OCI-LY1 (cell line): ENCODE results near the gene ZNF442.

Experiments
- EZH2 ChIP-seq: fragments of 200-600 bp; sonication (generic), shearing (Covaris generic); IDR thresholded peaks from 2 replicates; pipeline ENCODE4 v1.8.0; 2017; ENCODE audit warnings: borderline replicate concordance, mixed run types, mild to moderate bottlenecking, antibody characterized with exemption, low read length, moderate library complexity, mixed read lengths
- TF ChIP-seq, protein P1 (sequence below): fragments of 200-600 bp; sonication (generic), shearing (Covaris generic); IDR thresholded peaks from 2 replicates; pipeline ENCODE4 v1.5.1; 2017; ENCODE audit warnings: mild to moderate bottlenecking, antibody characterized with exemption, low read length, moderate library complexity, mixed read lengths

DNA sequence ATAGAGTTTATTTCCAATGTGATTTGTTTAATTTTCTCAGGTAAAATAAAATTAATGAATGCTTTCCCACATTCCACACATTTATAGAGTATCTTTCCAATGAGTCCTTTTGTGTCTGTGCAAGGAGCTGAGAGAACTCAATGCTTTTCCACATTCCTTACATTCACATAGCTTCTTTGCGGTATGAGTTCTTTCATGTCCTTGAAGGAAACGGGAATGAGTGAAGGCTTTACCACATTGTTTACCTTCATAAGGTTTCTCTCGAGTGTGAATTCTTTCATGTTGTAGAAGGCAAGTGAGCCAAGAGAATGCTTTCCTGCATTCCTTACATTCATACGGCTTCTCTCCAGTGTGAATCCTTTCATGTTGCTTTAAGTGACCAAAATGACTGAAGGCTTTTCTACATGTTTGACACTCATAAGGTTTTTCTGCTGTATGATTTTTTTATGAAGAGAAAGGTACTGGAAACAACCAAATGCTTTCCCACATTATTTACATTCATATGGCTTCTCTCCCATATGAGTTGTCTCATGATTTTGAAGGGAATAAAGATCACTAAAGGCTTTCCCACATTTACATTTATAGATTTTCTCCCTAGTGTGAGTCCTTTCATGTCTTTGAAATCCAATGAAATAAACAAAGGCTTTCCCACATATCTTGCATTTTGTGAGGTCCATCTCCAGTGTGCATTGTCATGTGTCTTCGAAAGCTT, 14.4 kb upstream of the ZNF442 start:
- TF ChIP-seq, protein P1, sequence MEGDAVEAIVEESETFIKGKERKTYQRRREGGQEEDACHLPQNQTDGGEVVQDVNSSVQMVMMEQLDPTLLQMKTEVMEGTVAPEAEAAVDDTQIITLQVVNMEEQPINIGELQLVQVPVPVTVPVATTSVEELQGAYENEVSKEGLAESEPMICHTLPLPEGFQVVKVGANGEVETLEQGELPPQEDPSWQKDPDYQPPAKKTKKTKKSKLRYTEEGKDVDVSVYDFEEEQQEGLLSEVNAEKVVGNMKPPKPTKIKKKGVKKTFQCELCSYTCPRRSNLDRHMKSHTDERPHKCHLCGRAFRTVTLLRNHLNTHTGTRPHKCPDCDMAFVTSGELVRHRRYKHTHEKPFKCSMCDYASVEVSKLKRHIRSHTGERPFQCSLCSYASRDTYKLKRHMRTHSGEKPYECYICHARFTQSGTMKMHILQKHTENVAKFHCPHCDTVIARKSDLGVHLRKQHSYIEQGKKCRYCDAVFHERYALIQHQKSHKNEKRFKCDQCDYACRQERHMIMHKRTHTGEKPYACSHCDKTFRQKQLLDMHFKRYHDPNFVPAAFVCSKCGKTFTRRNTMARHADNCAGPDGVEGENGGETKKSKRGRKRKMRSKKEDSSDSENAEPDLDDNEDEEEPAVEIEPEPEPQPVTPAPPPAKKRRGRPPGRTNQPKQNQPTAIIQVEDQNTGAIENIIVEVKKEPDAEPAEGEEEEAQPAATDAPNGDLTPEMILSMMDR, result no peak
- TF ChIP-seq EZH2, result no peak
